ENCODE measurements around the gene RETSAT. TPM values are rescaled to one million over a fixed set of nuclear protein-coding genes. Genes with fewer than 3 reads are reported as not detected.
A peak's percentile ranks its signal among the peaks of the same experiment; 100 is the strongest.

RETSAT gene
- total and polyA plus RNA-seq, 2 of the 13 experiments (the other 11 are each of a cell fraction or from before 2014, with no cell fraction given), result 46.7 to 61.0 TPM

DNA sequence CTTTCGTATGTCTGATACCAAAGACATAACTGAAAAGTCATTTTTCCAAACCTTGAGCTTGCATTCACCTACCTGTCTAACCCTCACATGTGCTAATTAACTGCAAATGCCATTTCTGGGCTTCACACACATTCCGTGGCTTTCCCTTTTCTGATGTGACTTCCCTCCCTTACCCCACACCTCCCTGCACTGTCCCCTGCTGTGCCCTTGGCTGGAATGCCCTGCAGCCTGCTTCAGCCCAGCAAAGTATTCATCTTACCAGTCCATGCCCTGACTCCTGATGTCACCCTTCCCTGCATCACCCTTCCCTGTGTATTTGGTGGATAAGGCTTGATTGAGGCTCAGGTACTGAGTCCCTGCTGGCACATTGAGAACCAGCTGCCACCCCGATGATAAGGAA is 12.2 kb downstream of the RETSAT start (continued):
- TF ChIP-seq ARID3A (IDR thresholded peaks at IDR 0.05; ENCODE audit: low read depth, low read length) (no peak), CBX2 (IDR thresholded peaks at IDR 0.05; ENCODE audit: low read depth, low read length) (no peak), CBX2 (CRISPR knock-in tag; IDR thresholded peaks at IDR 0.05; ENCODE audit: low read depth) (no peak), POLR2AphosphoS5 (IDR thresholded peaks at IDR 0.05; ENCODE audit: low read depth, low read length) (0 out of 2 replicates have a peak, but pooled peaks have one; percentile 35), NFIC (IDR thresholded peaks at IDR 0.05; ENCODE audit: low read length) (no peak), RBM22 (optimal IDR thresholded peaks at IDR 0.05; ENCODE audit: low read length) (peak; percentile 30)
- TF ChIP-seq, protein P1, sequence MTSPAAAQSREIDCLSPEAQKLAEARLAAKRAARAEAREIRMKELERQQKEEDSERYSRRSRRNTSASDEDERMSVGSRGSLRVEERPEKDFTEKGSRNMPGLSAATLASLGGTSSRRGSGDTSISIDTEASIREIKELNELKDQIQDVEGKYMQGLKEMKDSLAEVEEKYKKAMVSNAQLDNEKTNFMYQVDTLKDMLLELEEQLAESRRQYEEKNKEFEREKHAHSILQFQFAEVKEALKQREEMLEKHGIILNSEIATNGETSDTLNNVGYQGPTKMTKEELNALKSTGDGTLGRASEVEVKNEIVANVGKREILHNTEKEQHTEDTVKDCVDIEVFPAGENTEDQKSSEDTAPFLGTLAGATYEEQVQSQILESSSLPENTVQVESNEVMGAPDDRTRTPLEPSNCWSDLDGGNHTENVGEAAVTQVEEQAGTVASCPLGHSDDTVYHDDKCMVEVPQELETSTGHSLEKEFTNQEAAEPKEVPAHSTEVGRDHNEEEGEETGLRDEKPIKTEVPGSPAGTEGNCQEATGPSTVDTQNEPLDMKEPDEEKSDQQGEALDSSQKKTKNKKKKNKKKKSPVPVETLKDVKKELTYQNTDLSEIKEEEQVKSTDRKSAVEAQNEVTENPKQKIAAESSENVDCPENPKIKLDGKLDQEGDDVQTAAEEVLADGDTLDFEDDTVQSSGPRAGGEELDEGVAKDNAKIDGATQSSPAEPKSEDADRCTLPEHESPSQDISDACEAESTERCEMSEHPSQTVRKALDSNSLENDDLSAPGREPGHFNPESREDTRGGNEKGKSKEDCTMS (CRISPR knock-in tag; conservative IDR thresholded peaks at IDR 0.05), result no peak
- TF ChIP-seq, protein P2, sequence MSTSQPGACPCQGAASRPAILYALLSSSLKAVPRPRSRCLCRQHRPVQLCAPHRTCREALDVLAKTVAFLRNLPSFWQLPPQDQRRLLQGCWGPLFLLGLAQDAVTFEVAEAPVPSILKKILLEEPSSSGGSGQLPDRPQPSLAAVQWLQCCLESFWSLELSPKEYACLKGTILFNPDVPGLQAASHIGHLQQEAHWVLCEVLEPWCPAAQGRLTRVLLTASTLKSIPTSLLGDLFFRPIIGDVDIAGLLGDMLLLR (CRISPR knock-in tag; IDR thresholded peaks at IDR 0.05), result no peak

Data from HepG2 (cell line).